Ovary (tissue), 9 donors: ENCODE measurements around the gene EVL. TPM values are rescaled to one million over a fixed set of nuclear protein-coding genes. Genes with fewer than 3 reads are reported as not detected.

ENCODE experiments used
- DNase-seq, 5 donors: peaks; one replicate each; pipeline ENCODE4 v3.0.0-alpha.2; 2019 to 2020
- H3K27ac ChIP-seq, 2 donors: fragments of 200-600 bp; one replicate each; pipeline versions ENCODE4 v1.5.1 to v1.8.0; 2019 to 2022
- H3K27me3 ChIP-seq: fragments of 200-600 bp; one replicate; pipeline ENCODE4 v1.8.0; 2022
- H3K36me3 ChIP-seq: fragments of 200-600 bp; sonication (generic); one replicate; pipeline ENCODE4 v1.5.1; 2019
- H3K4me1 ChIP-seq: one replicate; pipeline ENCODE4 v1.8.1; 2013; ENCODE audit warnings: mild to moderate bottlenecking, moderate library complexity; ENCODE audit not compliant: insufficient read depth
- H3K4me3 ChIP-seq: fragments of 200-600 bp; sonication (generic); one replicate; pipeline ENCODE4 v1.5.1; 2017
- H3K9me3 ChIP-seq, 2 donors: fragments of 200-600 bp in 1 of 2; sonication (generic) in 1 of 2; one replicate each; pipeline versions ENCODE4 v1.5.1 to v1.8.1; 2013 to 2019; ENCODE audit warnings: mild to moderate bottlenecking in 1 of 2, moderate library complexity in 1 of 2
- EP300 ChIP-seq: sonication (generic); formaldehyde crosslinking; IDR thresholded peaks from one replicate; pipeline ENCODE4 v1.6.1; 2017; ENCODE audit warnings: antibody characterized with exemption
- POLR2A ChIP-seq: fragments of 450-650 bp; IDR thresholded peaks from one replicate; pipeline ENCODE4 v1.6.1; 2017; ENCODE audit warnings: antibody characterized with exemption, mild to moderate bottlenecking, moderate library complexity
- WGBS, 3 donors: extraction: QIAGEN DNeasy Blood & Tissue Kit in 1 of 3; methylation state at CpG; one replicate each; pipeline versions ENCODE4 v1.1.5 to v1.1.7; 2013 to 2017; 5-methylcytosine and 5-hydroxymethylcytosine counted together
- intact Hi-C, 4 donors: fragments of 100-400 bp; cut with DNase I; formaldehyde crosslinking; loops; one replicate each; pipeline versions ENCODE4 v1.11.0 to v1.15.1; 2022 to 2023
- polyA plus RNA-seq, 2 donors: library from polyadenylated mRNA; stranded (reverse); fragments of 200-250 nt in 1 of 2; fragments of 350-450 nt in 1 of 2; fragmentation: Illumina TruSeq in 1 of 2; extraction: RNeasy Lipid Tissue Mini Kit (QIAGEN cat#74804) in 1 of 2; gene quantifications; one replicate each; pipeline ENCODE4 v1.2.3, GENCODE V29; 2013 to 2014
- total RNA-seq, 7 donors: library from RNA; depleted of rRNA in 2 of 7; stranded (reverse); fragments of >200 nt in 2 of 7; fragmentation: NEBNext Ultra II Directional in 3 of 7; extraction: Animal tissue kit (Norgen Biotek cat#: 25700) in 3 of 7; gene quantifications; one replicate each; pipeline versions ENCODE4 v1.1.0 to v1.2.4, GENCODE V29; 2016 to 2023
- TF ChIP-seq, protein P1 (sequence below), 3 donors: fragments of 450-650 bp in 2 of 3; fragments of 200-600 bp in 1 of 3; IDR thresholded peaks; one replicate each; pipeline versions ENCODE4 v1.5.1 to v1.8.0; 2016 to 2022; ENCODE audit warnings: antibody characterized with exemption in 3 of 3, mild to moderate bottlenecking in 1 of 3
- donor health status: DM: no; HTN: no; CAD: no; lungs with moderate emphysema.
- donor health status: DM: no; HTN: no; CAD: no.
- donor health status: Bipolar disorder and iron deficiency.
- donor health status: DM: yes; HTN: yes; CAD: no.
- donor health status: DM: no; HTN: no; CAD: no.
- donor health status: DM: yes; HTN: yes; CAD: no.

The EVL gene
- total and polyA plus RNA-seq, 9 donors = 41.0 to 105 (median 66.1) TPM

DNA sequence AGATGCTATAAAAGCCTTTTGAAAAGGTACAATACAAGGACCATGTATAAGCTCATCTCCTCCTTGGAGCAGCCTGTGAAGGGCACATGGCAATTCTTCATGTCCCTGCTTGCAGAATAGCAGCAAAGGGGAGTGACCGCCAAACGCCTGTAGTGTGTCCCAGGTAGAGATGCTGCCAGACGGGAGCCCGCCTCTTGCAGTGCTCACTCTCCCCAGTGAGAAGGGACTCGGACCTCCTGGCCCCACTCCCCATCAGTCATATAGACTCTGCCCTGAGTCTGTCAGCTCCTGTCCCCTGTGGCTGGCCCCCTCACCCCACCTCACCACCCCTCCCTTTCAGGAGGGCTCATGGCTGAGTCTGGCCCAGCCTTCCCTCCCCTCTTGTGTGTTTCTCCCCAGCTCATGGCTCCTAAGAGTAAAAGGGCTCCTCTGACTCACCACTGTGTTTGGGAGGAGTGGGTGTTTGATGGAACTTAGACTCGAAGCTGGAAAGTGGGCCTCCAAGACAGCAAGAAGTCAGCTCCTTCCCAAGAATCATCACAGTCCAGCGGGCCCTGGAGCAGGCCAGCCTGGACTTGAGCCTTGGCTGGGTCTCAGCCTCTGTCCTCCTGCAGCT is 53.3 kb downstream of the EVL start:
- intact Hi-C loops = loop anchor here in 1 of 4 donors (10.0 kb wide), 1 partner anchor 134 kb away; no protein-coding TSS in a partner anchor
- Histone ChIP-seq H3K9me3 (no peaks in the 10 kb centered on the region), H3K36me3 (no peaks in the 10 kb centered on the region), H3K4me1 (no peaks in the 10 kb centered on the region), H3K27ac (no peak overlapping the region), H3K4me3 (no peak overlapping the region), H3K27me3 (no peaks in the 10 kb centered on the region)
- no peak for TF ChIP-seq EP300
- TF ChIP-seq POLR2A = no peak
- TF ChIP-seq, protein P1, sequence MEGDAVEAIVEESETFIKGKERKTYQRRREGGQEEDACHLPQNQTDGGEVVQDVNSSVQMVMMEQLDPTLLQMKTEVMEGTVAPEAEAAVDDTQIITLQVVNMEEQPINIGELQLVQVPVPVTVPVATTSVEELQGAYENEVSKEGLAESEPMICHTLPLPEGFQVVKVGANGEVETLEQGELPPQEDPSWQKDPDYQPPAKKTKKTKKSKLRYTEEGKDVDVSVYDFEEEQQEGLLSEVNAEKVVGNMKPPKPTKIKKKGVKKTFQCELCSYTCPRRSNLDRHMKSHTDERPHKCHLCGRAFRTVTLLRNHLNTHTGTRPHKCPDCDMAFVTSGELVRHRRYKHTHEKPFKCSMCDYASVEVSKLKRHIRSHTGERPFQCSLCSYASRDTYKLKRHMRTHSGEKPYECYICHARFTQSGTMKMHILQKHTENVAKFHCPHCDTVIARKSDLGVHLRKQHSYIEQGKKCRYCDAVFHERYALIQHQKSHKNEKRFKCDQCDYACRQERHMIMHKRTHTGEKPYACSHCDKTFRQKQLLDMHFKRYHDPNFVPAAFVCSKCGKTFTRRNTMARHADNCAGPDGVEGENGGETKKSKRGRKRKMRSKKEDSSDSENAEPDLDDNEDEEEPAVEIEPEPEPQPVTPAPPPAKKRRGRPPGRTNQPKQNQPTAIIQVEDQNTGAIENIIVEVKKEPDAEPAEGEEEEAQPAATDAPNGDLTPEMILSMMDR (IDR thresholded peaks at IDR 0.05) = no peak
- DNase-seq = no peak
- WGBS, 3 donors = 78 to 85% (median 85%) methylated on average over 7 of the region's 7 CpGs

DNA sequence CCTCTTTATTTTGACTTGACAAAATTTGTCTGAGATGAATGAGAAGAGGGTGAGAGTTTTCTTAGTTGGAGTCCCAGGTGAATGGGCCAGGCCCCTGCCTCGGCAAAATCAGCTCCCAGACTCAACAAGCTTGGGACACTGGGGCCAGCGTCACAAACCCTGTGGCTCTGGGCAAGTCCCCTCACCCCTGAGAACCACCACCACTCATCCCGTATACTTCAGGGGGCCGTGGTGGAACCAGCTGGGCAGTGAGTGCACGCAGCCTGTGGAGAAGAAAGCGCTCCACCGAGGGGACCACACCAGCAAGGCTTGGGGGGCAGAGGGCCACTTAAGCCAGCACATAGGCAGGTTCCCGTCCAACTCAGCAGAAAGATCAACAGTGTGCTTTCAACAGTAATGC is 54.0 kb downstream of the EVL start:
- no peak overlapping the region for H3K4me3 ChIP-seq
- DNase-seq = no peak
- no peaks in the 10 kb centered on the region for H3K27me3 ChIP-seq
- WGBS, 3 donors = 89 to 94% (median 92%) methylated on average over 8 of the region's 8 CpGs
- no peak overlapping the region for H3K27ac ChIP-seq
- TF ChIP-seq POLR2A (no peak), EP300 (no peak)
- TF ChIP-seq, protein P1 (IDR thresholded peaks at IDR 0.05) = no peak
- intact Hi-C loops = loop anchor here in 1 of 4 donors (10.0 kb wide), 1 partner anchor 134 kb away; no protein-coding TSS in a partner anchor
- H3K9me3 ChIP-seq = no peaks in the 10 kb centered on the region
- no peaks in the 10 kb centered on the region for H3K4me1 ChIP-seq
- H3K36me3 ChIP-seq = no peaks in the 10 kb centered on the region

DNA sequence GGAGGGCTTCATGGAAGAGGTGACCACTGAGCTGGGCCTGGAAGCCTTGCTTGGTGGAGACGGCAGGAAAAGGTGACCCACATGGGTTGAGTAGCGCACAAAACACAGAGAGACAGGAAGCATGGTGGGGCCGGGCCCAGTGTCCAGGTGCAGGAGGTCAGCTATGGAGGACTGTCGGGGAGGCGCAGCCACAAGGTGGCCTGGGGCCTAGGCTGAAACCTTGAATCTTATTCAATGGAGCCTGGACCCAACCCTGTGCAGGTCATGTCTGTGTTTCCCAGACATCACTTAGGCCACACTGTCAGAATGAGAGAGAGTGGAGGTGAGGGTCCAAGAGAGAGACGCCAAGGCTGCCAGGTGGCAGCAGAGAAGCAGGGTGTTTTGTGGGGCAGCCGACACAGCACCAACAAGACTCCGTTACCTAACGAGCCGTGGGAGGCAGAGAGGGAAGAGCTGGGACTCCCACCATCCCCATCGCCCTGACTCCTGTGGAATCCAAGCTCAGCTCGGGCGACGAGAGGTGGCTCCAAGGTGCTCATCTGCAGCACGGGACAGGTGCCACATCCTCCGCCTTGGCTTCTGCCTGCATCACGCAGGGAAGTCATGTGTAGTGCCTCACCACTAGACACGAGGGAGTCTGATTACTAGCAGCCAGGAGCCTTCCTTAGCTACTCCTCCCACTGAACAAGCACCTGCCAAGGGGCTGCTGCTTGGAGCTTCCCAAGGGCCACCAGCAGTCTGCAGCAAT is 55.5 kb downstream of the EVL start:
- TF ChIP-seq, protein P1 (IDR thresholded peaks at IDR 0.05) = no peak
- TF ChIP-seq POLR2A = no peak
- no peak for TF ChIP-seq EP300
- no peak for DNase-seq
- no peaks in the 10 kb centered on the region for H3K27me3 ChIP-seq
- no peak overlapping the region for H3K4me3 ChIP-seq
- intact Hi-C loops = loop anchor here in 1 of 4 donors (5.0 kb wide), 1 partner anchor 123 kb away; no protein-coding TSS in a partner anchor
- H3K9me3 ChIP-seq = no peaks in the 10 kb centered on the region
- H3K4me1 ChIP-seq = no peaks in the 10 kb centered on the region
- 85 to 91% (median 90%) methylated on average over 18 of the region's 18 CpGs for WGBS, 3 donors
- H3K27ac ChIP-seq = no peak overlapping the region
- no peaks in the 10 kb centered on the region for H3K36me3 ChIP-seq

DNA sequence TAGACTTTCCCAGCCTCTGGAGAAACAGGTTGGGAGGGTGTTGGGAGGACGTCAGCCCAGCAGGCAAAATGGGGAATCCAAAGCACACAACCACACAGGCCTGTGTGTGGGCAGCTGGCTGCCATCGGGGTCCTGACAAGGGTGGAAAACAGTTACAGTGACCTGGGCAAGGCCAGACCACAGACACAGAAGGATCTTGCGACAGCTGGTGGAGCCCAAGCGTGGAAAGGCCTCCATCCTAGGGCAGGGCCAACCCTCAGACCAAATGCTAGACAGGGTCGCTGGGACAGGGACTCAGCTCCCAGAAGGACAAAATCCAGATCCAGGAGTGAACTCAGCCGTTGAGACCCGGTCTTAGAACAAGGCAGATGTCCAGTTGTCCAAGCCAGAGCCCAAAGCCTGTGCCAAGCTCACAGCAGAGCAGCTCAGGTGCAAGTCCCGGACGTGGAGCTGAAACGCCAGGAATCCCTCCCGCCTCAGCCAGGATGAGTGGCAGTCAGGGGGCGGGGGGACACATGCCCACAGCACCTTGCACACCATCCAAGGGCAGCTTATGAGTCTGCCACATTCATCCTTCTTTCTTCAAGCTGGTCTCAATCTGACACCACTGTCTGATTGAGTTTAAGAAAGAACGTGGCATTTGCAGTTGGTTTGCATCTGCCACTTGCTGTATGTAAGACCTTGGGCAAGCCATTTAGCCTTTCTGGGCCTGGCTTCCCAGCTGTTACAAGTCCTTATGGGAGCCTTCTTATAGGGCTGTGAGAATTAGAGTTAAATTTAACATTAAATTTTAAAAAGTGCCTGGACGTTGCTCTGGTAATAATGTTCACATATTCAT is 56.6 kb downstream of the EVL start:
- H3K4me1 ChIP-seq = no peaks in the 10 kb centered on the region
- H3K9me3 ChIP-seq = no peaks in the 10 kb centered on the region
- H3K27me3 ChIP-seq = no peaks in the 10 kb centered on the region
- no peak overlapping the region for H3K27ac ChIP-seq
- DNase-seq = no peak
- TF ChIP-seq, protein P1 (IDR thresholded peaks at IDR 0.05) = no peak
- no peak for TF ChIP-seq EP300
- TF ChIP-seq POLR2A = no peak
- WGBS, 3 donors = 84 to 89% (median 86%) methylated on average over 14 of the region's 14 CpGs
- intact Hi-C loops = loop anchor here in 1 of 4 donors (5.0 kb wide), 1 partner anchor 125 kb away; no protein-coding TSS in a partner anchor
- H3K36me3 ChIP-seq = no peaks in the 10 kb centered on the region
- no peak overlapping the region for H3K4me3 ChIP-seq
